Psoas muscle (tissue), 8 donors: ENCODE results near the gene CACNG1. TPM values are rescaled to one million over a fixed set of nuclear protein-coding genes. Genes with fewer than 3 reads are reported as not detected.

Experiments used
- ATAC-seq, 4 donors: fragments of 200-7000 bp; cut with Tn5 transposase; one replicate each; pipeline ENCODE4 v1.9.1; 2020; ENCODE audit warnings: moderate library complexity in 3 of 4, mild to moderate bottlenecking in 2 of 4
- DNase-seq, 2 donors: peaks; one replicate each; pipeline ENCODE4 v3.0.0-alpha.2; 2020
- H3K27ac ChIP-seq: fragments of 200-600 bp; one replicate; pipeline ENCODE4 v1.8.0; 2022
- H3K27me3 ChIP-seq, 3 donors: fragments of 200-600 bp in 1 of 3; one replicate each; pipeline versions ENCODE4 v1.6.1 to v1.8.0; 2013 to 2022; ENCODE audit warnings: low read length in 2 of 3, mild to moderate bottlenecking in 2 of 3, moderate library complexity in 1 of 3; ENCODE audit not compliant: insufficient read depth in 3 of 3
- H3K36me3 ChIP-seq, 2 donors: fragments of 200-600 bp in 1 of 2; one replicate each; pipeline versions ENCODE4 v1.6.1 to v1.8.0; 2013 to 2022; ENCODE audit warnings: low read depth in 1 of 2, mild to moderate bottlenecking in 1 of 2, moderate library complexity in 1 of 2; ENCODE audit not compliant: insufficient read depth in 1 of 2
- H3K4me1 ChIP-seq: fragments of 200-600 bp; one replicate; pipeline ENCODE4 v1.8.0; 2022
- H3K4me3 ChIP-seq: fragments of 200-600 bp; one replicate; pipeline ENCODE4 v1.8.0; 2022; ENCODE audit warnings: mild to moderate bottlenecking
- H3K9me3 ChIP-seq: fragments of 200-600 bp; one replicate; pipeline ENCODE4 v1.8.0; 2022
- CTCF ChIP-seq: fragments of 200-600 bp; IDR thresholded peaks from one replicate; pipeline ENCODE4 v1.8.0; 2022; ENCODE audit warnings: antibody characterized with exemption
- WGBS, 3 donors: extraction: QIAGEN DNeasy Blood & Tissue Kit; methylation state at CpG; one replicate each; pipeline versions ENCODE4 v1.1.6 to v1.1.7; 2013; 5-methylcytosine and 5-hydroxymethylcytosine counted together
- intact Hi-C, 2 donors: fragments of 100-400 bp; cut with DNase I; formaldehyde crosslinking; loops; one replicate each; pipeline versions ENCODE4 v1.11.0 to v1.14.2; 2022
- polyA plus RNA-seq, 3 donors: library from polyadenylated mRNA; stranded (reverse); fragments of 200-250 nt; gene quantifications; one replicate each; pipeline ENCODE4 v1.2.3, GENCODE V29; 2013
- total RNA-seq, 4 donors: library from RNA; stranded (reverse); fragmentation: NEBNext Ultra II Directional in 2 of 4; extraction: Animal tissue kit (Norgen Biotek cat#: 25700) in 2 of 4; gene quantifications; one replicate each; pipeline versions ENCODE4 v1.2.1 to v1.2.4, GENCODE V29; 2021 to 2023
- donor health status: healthy with polysubstance abuse.
- donor health status: DM: no; HTN: no; CAD: no; lungs with moderate emphysema.
- donor health status: Bipolar disorder and iron deficiency.
- donor health status: healthy.
- donor health status: DM: yes; HTN: yes; CAD: no.
- donor health status: DM: no; HTN: no; CAD: no.
- donor health status: DM: no; HTN: no; CAD: no.
- donor health status: DM: yes; HTN: yes; CAD: no.

The CACNG1 gene
- total and polyA plus RNA-seq, 7 donors: 20.3 to 312 (median 72.5) TPM

- TF ChIP-seq CTCF: no peak
- Histone ChIP-seq H3K4me1 (peaks cover 11% of the 10 kb centered on the region), H3K27me3 (no peaks in the 10 kb centered on the region), H3K36me3 (no peaks in the 10 kb centered on the region), H3K4me3 (no peak overlapping the region), H3K9me3 (no peaks in the 10 kb centered on the region), H3K27ac (no peak overlapping the region)
- WGBS, 3 donors: 88 to 92% (median 92%) methylated on average over 2 of the region's 2 CpGs
- intact Hi-C loops: no loop called here
- no peak for ATAC-seq
- no peak for DNase-seq
Observed at GRCh38 chr17:67026341-67026740, 18.0 kb upstream of the CACNG1 start.

DNA sequence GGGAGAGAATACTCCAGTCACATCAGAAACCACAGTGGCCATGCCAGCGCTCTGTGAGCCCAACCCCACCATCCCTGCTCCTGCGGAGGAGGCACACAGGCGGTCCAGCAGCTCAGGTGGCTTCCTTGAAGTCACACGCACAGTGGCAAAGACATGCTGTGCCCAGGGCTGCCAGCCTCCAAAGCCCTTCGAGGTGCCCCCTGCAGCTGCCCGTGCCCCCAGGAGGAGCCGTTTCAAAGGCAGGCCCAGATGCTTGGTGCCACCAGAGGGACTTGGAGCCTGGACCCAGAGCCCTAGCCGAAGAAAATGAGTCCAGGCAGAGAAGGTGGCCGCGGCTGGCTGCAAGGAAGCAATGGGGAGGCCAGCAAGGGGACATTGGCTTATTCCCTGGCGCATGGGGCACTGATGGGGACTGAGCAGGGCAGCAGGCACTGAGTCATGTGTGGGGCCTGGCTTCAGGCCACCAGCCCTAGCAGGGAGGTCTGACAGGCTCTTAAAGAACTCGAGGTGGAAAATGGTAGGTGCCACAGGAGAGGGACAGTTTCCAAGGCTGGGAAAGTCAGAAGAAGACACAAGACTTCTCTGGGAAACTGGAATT lies 17.2 kb upstream of the CACNG1 start:
- H3K4me3 ChIP-seq: no peak overlapping the region
- DNase-seq (peak in 1 of 2 donors; percentile 68), ATAC-seq (peak; percentile 61 to 81 (median 76))
- H3K4me1 ChIP-seq: peaks cover 5% of the 10 kb centered on the region
- H3K36me3 ChIP-seq: no peaks in the 10 kb centered on the region
- H3K27me3 ChIP-seq: no peaks in the 10 kb centered on the region
- intact Hi-C loops: no loop called here
- H3K9me3 ChIP-seq: no peaks in the 10 kb centered on the region
- H3K27ac ChIP-seq: no peak overlapping the region
- TF ChIP-seq CTCF: no peak
- WGBS, 3 donors: 68 to 89% (median 89%) methylated on average over 12 of the region's 12 CpGs

GRCh38 chr17:67030641-67031040 lies 13.7 kb upstream of the CACNG1 start:
- Histone ChIP-seq H3K9me3 (no peaks in the 10 kb centered on the region), H3K36me3 (no peaks in the 10 kb centered on the region), H3K4me3 (no peak overlapping the region), H3K4me1 (no peaks in the 10 kb centered on the region), H3K27ac (no peak overlapping the region), H3K27me3 (no peaks in the 10 kb centered on the region)
- no peak for ATAC-seq
- intact Hi-C loops: no loop called here
- no peak for TF ChIP-seq CTCF
- peak in 1 of 2 donors; percentile 38 for DNase-seq
- WGBS, 3 donors: 91 to 94% (median 92%) methylated on average over 21 of the region's 21 CpGs

DNA sequence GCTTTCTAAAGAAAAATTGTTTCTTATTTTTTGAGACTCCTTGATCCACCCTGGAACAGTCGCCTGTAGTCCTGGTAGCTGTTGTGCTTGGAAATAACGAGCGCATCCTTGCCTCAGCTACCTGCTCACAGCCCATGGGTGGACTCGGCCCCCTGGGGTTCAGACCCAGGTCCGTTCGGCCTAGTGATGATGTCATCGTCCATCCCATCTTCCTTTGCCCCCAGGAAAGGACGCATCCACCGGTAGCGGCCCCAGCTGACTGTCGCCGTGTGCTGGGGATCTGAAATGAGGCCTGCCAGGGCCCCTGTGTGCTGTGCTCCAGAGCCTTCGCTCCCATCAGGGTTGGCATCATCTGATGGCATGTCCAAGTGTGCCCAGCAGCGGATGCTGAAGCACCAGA lies 12.0 kb upstream of the CACNG1 start:
- no peaks in the 10 kb centered on the region for H3K36me3 ChIP-seq
- no peaks in the 10 kb centered on the region for H3K27me3 ChIP-seq
- WGBS, 3 donors: 91% methylated on average over 14 of the region's 14 CpGs
- DNase-seq (peak in 1 of 2 donors; percentile 50), ATAC-seq (no peak)
- H3K27ac ChIP-seq: no peak overlapping the region
- intact Hi-C loops: no loop called here
- no peak for TF ChIP-seq CTCF
- H3K9me3 ChIP-seq: no peaks in the 10 kb centered on the region
- H3K4me3 ChIP-seq: no peak overlapping the region
- no peaks in the 10 kb centered on the region for H3K4me1 ChIP-seq

GRCh38 chr17:67032985-67033384 lies 11.4 kb upstream of the CACNG1 start:
- no peaks in the 10 kb centered on the region for H3K9me3 ChIP-seq
- intact Hi-C loops: no loop called here
- no peaks in the 10 kb centered on the region for H3K4me1 ChIP-seq
- WGBS, 3 donors: 87 to 95% (median 92%) methylated on average over 13 of the region's 13 CpGs
- ATAC-seq (no peak), DNase-seq (peak in 1 of 2 donors; percentile 42)
- TF ChIP-seq CTCF: no peak
- no peaks in the 10 kb centered on the region for H3K36me3 ChIP-seq
- no peak overlapping the region for H3K4me3 ChIP-seq
- no peaks in the 10 kb centered on the region for H3K27me3 ChIP-seq
- no peak overlapping the region for H3K27ac ChIP-seq
